Measurements from ENCODE around the gene PPM1D. TPM values are rescaled to one million over a fixed set of nuclear protein-coding genes. Genes with fewer than 3 reads are reported as not detected.
A peak's percentile ranks its signal among the peaks of the same experiment; 100 is the strongest.
"Not testable (repeated sequence)": the region's sequence is repeated elsewhere in the genome, so short reads cannot be mapped to it uniquely, and the experiment has no call there.

Gene PPM1D
- total RNA-seq, 1 experiment from 2014 or later: 10.8 TPM

DNA sequence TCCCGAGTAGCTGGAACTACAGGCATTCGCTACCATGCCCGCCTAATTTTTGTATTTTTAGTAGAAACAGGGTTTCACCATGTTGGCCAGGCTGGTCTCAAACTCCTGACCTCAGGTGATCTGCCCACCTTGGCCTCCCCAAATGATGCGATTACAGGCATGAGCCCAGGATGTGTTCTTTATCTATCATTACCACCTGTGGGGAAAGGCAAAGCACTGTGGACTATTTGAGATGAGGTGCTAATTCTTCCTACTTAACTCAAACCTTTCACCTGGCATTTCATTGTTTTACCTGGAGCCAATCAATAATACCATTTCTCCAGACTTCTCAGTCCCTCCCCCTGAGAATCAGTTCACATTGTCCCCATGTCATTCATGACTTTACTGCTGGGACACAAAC lies 20.4 kb upstream of the PPM1D start:
- Histone ChIP-seq H3K4me1 (no peaks in the 10 kb centered on the region), H3K27ac (no peak overlapping the region), H3K4me3 (no peak overlapping the region), H3K9me3 (replicated peaks) (no peaks in the 10 kb centered on the region), H3K27me3 (no peaks in the 10 kb centered on the region), H3K36me3 (no peaks in the 10 kb centered on the region)
- no peak for DNase-seq

GRCh38 chr17:60583008-60583407 lies 17.0 kb upstream of the PPM1D start:
- no peak for DNase-seq
- Histone ChIP-seq H3K36me3 (no peaks in the 10 kb centered on the region), H3K27me3 (no peaks in the 10 kb centered on the region), H3K27ac (no peak overlapping the region), H3K4me1 (no peaks in the 10 kb centered on the region), H3K4me3 (no peak overlapping the region), H3K9me3 (replicated peaks) (no peaks in the 10 kb centered on the region)

DNA sequence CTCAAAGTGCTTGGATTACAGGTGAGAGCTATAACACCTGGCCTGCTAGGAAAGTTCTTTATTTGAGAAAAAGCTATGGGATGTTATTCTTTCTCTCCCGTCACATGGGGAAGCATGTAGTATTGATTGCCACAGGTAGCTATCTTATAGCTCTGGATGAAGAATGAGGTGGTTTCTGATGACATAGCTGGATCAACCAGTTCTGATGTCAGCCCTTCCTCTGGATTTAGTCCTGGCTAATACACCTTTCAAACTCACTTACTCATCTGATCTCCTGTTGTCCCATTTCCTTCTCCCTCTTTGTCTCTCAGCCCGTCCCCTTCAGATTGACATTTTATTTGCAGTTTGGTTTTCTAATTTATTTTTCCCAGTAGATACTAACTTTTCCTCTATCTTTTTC lies 14.1 kb upstream of the PPM1D start:
- no peaks in the 10 kb centered on the region for H3K4me1 ChIP-seq

GRCh38 chr17:60586288-60586974 lies 13.6 kb upstream of the PPM1D start:
- Histone ChIP-seq H3K27me3 (no peaks in the 10 kb centered on the region), H3K4me3 (no peak overlapping the region), H3K9me3 (replicated peaks) (no peaks in the 10 kb centered on the region), H3K4me1 (no peaks in the 10 kb centered on the region), H3K36me3 (no peaks in the 10 kb centered on the region), H3K27ac (no peak overlapping the region)
- DNase-seq: no peak

More for the DNA sequence above, 14.1 kb upstream of the PPM1D start:
- H3K4me3 ChIP-seq: no peak overlapping the region
- no peak overlapping the region for H3K27ac ChIP-seq
- no peak for DNase-seq
- H3K9me3 ChIP-seq (replicated peaks): no peaks in the 10 kb centered on the region
- no peaks in the 10 kb centered on the region for H3K27me3 ChIP-seq
- no peaks in the 10 kb centered on the region for H3K36me3 ChIP-seq

- H3K4me3 ChIP-seq: no peak overlapping the region
- no peak overlapping the region for H3K27ac ChIP-seq
- no peaks in the 10 kb centered on the region for H3K9me3 ChIP-seq (replicated peaks)
- no peak for DNase-seq
- H3K4me1 ChIP-seq: no peaks in the 10 kb centered on the region
- H3K36me3 ChIP-seq: no peaks in the 10 kb centered on the region
- no peaks in the 10 kb centered on the region for H3K27me3 ChIP-seq
These were observed 9.9 kb upstream of the PPM1D start for GRCh38 chr17:60590070-60590469.

GRCh38 chr17:60592750-60593149 lies 7.2 kb upstream of the PPM1D start:
- no peak for DNase-seq
- no peak overlapping the region for H3K4me3 ChIP-seq
- H3K36me3 ChIP-seq: no peaks in the 10 kb centered on the region
- no peaks in the 10 kb centered on the region for H3K27me3 ChIP-seq
- H3K4me1 ChIP-seq: no peaks in the 10 kb centered on the region
- no peak overlapping the region for H3K27ac ChIP-seq
- H3K9me3 ChIP-seq (replicated peaks): no peaks in the 10 kb centered on the region

- H3K4me1 ChIP-seq; H3K27me3 ChIP-seq; H3K36me3 ChIP-seq; H3K4me3 ChIP-seq; H3K27ac ChIP-seq; H3K9me3 ChIP-seq (replicated peaks): not testable (repeated sequence)
- DNase-seq: peak; percentile 15
These were observed 6.5 kb upstream of the PPM1D start for GRCh38 chr17:60593441-60594036.

- H3K27ac ChIP-seq; H3K9me3 ChIP-seq (replicated peaks); H3K27me3 ChIP-seq; H3K36me3 ChIP-seq; DNase-seq; H3K4me3 ChIP-seq; H3K4me1 ChIP-seq: not testable (repeated sequence)
These were observed 5.8 kb upstream of the PPM1D start for GRCh38 chr17:60594170-60594569.

- peaks cover 4% of the 10 kb centered on the region; the same call in 1 of the 2 replicates for H3K4me1 ChIP-seq
- no peaks in the 10 kb centered on the region for H3K36me3 ChIP-seq
- H3K9me3 ChIP-seq (replicated peaks): no peaks in the 10 kb centered on the region
- DNase-seq: no peak
- no peak overlapping the region for H3K27ac ChIP-seq
- no peaks in the 10 kb centered on the region for H3K27me3 ChIP-seq
- H3K4me3 ChIP-seq: no peak overlapping the region
These were observed 5.3 kb upstream of the PPM1D start for GRCh38 chr17:60594734-60595133.

DNA sequence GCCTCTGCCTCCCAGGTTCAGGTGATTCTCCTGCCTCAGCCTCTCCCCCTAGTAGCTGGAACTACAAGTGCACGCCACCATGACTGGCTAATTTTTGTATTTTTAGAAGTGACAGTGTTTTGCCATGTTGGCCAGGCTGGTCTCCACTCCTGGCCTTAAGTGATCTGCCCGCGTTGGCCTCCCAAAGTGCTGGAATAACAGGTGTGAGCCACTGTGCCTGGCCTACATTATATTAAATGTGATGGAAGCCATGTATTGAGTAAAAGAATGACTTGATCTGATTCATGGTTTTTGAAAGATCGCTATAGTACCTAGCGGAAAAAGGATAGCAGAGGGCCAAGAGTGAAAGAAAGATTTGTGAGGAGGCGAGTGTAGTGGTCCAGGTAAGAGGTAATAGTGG lies 2.7 kb upstream of the PPM1D start:
- H3K9me3 ChIP-seq (replicated peaks): no peaks in the 10 kb centered on the region
- H3K27me3 ChIP-seq: no peaks in the 10 kb centered on the region
- DNase-seq: no peak
- H3K4me3 ChIP-seq: no peak overlapping the region
- H3K36me3 ChIP-seq: no peaks in the 10 kb centered on the region
- H3K4me1 ChIP-seq: peaks cover 4% of the 10 kb centered on the region; the same call in 1 of the 2 replicates
- no peak overlapping the region for H3K27ac ChIP-seq

GRCh38 chr17:60598001-60598736 lies 1.8 kb upstream of the PPM1D start:
- peaks cover 8% of the 10 kb centered on the region for H3K4me1 ChIP-seq
- peak overlapping the region; percentile 80 for H3K4me3 ChIP-seq
- H3K9me3 ChIP-seq (replicated peaks): no peaks in the 10 kb centered on the region
- H3K27ac ChIP-seq: peak overlapping the region; percentile 96
- H3K36me3 ChIP-seq: no peaks in the 10 kb centered on the region
- no peaks in the 10 kb centered on the region for H3K27me3 ChIP-seq
- DNase-seq: peak in 1 of 2 experiments; percentile 8

- Histone ChIP-seq H3K27ac (peak overlapping the region; percentile 96), H3K9me3 (replicated peaks) (no peaks in the 10 kb centered on the region), H3K4me1 (peaks cover 8% of the 10 kb centered on the region), H3K4me3 (peak overlapping the region; percentile 80), H3K27me3 (no peaks in the 10 kb centered on the region), H3K36me3 (no peaks in the 10 kb centered on the region)
- DNase-seq: peak in 1 of 2 experiments; percentile 11
These were observed 773 bp upstream of the PPM1D start for GRCh38 chr17:60599220-60599619.

- Histone ChIP-seq H3K4me3 (peak overlapping the region; percentile 80), H3K27ac (peak overlapping the region; percentile 96), H3K4me1 (peaks cover 8% of the 10 kb centered on the region), H3K9me3 (replicated peaks) (no peaks in the 10 kb centered on the region), H3K27me3 (no peaks in the 10 kb centered on the region), H3K36me3 (no peaks in the 10 kb centered on the region)
- peak; percentile 74 to 85 for DNase-seq
These were observed 775 bp downstream of the PPM1D start for GRCh38 chr17:60600490-60601446.
